CD4-positive, alpha-beta T cell treated with Interleukin-4 for 1 hour (primary cell): Measurements from ENCODE around the gene CASK.

ENCODE experiments used
- DNase-seq, 2 donors: peaks; one replicate each; pipeline ENCODE4 v3.0.0-alpha.2; 2020 to 2022

The CASK gene, protein sequence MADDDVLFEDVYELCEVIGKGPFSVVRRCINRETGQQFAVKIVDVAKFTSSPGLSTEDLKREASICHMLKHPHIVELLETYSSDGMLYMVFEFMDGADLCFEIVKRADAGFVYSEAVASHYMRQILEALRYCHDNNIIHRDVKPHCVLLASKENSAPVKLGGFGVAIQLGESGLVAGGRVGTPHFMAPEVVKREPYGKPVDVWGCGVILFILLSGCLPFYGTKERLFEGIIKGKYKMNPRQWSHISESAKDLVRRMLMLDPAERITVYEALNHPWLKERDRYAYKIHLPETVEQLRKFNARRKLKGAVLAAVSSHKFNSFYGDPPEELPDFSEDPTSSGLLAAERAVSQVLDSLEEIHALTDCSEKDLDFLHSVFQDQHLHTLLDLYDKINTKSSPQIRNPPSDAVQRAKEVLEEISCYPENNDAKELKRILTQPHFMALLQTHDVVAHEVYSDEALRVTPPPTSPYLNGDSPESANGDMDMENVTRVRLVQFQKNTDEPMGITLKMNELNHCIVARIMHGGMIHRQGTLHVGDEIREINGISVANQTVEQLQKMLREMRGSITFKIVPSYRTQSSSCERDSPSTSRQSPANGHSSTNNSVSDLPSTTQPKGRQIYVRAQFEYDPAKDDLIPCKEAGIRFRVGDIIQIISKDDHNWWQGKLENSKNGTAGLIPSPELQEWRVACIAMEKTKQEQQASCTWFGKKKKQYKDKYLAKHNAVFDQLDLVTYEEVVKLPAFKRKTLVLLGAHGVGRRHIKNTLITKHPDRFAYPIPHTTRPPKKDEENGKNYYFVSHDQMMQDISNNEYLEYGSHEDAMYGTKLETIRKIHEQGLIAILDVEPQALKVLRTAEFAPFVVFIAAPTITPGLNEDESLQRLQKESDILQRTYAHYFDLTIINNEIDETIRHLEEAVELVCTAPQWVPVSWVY

GRCh38 chrX:41923211-41923977, at the start of gene CASK:
TSS of gene CASK (minus strand) at chrX:41923554. CDS start at chrX:41922988, 566 bp downstream.
- peak; percentile 94 for DNase-seq

GRCh38 chrX:41971346-41971745, 48.0 kb upstream of the CASK start:
- no peak for DNase-seq

- no peak for DNase-seq
Observed at GRCh38 chrX:41970419-41970818, 47.1 kb upstream of the CASK start.

- no peak for DNase-seq
Observed at GRCh38 chrX:41963348-41963747, 40.0 kb upstream of the CASK start.

DNA sequence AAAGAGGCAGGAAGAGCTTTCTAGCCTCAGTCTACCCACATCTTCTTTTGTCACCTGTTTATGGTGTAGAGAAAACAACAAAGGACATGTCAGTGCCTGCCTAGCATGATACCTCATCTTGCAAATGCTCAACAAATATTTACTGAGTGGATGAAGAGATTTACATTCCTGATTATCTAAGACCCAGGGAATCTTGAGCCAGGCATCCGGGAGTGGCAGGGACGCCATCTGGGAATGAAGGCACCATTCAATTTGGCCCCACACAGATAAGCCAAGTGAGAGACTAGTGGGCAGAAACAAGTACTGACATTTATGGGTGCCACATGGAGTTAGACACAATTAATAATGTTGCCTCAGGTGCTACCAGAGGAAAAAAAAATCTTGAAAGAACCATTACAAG, 36.8 kb upstream of the CASK start:
- no peak for DNase-seq

DNA sequence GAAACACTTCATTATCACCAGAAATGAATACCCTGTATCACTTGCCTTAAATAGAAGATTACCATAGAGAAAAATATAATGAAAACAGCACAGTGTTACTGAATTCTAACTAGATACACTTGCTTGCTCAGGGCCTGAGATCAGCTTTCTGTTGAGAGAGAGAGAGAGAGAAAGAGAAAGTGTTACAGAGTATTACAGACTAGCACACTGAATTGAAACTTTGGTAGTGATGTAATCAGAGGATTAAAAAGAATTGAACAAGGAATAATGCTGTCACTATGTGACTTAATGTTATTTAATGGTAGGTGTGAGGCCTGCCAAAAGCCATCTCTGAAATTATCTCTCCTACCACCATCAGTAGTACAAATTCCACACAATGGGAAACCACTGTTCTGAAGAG, 35.5 kb upstream of the CASK start:
- DNase-seq = no peak

GRCh38 chrX:41956027-41956426, 32.7 kb upstream of the CASK start:
- no peak for DNase-seq

GRCh38 chrX:41952102-41952501, 28.7 kb upstream of the CASK start:
- no peak for DNase-seq

DNA sequence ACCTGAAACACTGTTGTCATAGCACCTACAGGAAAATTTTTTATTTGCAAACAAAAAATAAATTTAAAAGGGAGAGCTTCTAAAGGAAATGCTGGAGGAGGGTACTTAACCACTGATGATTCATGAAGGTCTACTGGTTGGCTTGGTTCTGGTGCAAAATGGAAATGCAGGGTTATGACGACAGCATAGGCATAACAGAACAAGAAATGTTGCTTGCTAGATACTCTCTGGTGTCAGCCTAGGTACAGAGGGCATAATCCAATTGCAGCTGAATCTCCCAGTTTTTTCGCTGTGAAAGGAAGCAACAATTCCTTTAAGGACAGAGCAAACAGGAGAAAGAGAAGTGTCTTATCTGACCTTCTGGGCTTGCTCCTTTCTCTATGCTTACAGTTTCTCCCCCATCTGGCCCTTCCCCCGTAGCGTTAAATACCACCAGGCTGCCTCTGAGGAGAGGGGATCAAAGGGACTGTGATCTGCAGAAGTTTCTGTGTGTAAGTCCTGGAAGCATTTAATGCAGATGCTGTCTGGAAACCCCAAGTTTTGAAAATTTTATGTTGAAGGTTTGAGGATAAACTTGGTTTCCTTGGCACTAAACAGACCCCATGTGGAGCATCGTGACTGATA, 23.7 kb upstream of the CASK start:
- DNase-seq = no peak

DNA sequence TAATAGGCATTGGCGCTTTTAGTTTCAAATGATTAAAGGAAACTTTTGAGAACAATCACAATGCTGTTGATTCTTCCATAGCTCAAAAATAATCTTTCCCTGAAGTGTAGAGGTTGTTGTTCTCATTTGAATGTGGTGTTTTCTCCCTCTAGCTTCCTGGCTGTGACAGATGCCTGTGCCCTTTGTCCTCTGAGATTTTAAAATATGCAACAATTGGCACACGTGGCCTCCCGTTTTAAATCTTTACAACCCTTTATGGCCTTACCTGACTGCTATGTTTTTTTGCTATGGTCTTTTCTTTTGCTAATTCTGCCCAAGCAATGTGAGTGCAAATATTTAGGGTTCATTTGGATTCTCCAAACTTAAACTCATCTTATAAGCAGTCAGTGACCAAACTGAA, 22.9 kb upstream of the CASK start:
- no peak for DNase-seq

DNA sequence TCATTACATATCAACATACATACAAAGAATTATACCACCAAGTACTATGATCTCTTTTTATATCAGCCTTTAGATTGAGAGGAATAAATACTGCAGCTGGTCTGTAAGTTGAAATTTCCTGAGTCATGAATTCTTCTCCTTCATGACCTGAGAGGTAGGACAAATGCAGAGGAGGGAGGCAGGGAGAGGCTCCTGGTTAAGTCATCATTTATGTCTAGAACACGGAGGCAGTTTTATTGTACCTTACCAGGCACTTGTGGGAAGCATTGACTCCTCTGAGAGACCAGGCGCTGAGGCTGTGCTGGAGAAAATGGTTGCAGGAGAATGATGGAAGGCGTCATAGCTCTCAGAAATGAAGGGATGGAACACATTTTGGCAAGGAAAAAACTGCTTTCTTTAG, 12.5 kb upstream of the CASK start:
- no peak for DNase-seq

DNA sequence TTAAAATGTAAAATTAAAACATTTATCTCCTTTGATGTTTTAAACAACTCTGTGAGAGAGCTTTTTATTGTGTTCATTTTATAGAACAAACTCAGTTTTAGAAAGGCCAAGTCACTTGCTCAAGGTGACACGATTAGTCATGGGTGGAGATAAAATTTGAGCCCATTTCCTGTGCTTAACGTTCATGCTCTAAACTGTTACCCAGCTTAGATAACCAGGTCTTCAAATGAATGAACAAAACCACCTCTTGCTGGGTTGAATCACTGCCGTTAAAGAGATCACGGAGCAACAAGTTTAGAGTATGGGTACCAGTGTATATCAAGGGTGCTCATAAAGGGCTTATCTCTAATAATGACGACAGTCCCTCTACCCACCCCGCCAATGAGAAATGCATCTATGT, 10.2 kb upstream of the CASK start:
- peak in 1 of 2 donors; percentile 37 for DNase-seq

DNA sequence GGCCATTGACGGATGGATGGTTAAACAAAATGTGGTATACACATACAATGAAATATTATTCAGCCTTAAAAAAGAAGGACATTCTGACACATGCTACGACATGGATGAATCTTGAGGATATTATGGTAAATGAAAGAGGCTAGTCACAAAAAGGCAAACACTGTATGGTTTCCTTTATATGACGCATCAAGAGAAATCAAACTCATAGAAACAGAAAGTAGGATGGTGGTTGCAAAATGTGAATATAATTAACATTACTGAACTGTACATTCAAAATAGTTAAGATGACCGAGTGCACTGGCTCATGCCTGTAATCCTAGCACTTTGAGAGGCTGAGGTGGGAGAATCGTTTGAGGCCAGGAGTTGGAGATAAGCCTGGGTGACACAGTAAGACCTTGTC, 9.5 kb upstream of the CASK start:
- no peak for DNase-seq

GRCh38 chrX:41931591-41931990, 8.2 kb upstream of the CASK start:
- no peak for DNase-seq

DNA sequence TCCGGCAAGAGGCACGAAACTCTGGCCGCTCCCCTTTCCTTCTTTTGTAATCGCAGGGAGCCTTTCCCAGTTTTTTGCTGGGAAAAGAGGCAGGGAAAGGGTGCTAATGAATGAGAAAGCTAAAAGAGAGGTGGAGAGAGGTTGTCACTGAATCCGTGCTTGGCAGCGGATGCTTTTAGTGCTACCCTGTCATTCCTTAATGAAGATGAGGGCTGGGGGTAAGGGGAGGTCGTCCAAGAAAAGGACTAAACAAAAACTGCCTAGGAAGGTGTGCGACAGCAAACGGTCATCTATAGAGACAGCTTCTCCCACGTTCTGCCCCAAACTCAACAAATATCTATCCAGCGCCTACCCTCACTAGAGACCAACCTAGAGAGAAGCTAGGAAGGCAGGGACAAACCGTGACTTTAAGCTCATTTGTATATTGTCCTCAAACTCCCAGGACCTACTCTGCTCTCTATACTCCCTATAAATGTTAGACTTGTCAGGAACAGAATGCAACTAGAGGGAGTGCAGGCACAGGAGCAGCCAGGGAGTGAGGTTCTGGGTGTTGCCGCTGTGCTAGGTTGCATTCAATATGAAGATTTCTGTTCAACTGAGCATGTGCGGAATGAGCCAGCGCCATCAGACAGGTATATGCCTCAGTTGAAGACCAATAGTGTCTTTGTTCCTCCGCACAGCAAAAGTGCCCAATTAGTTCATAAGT, 777 bp upstream of the CASK start:
- peak; percentile 33 to 50 for DNase-seq

DNA sequence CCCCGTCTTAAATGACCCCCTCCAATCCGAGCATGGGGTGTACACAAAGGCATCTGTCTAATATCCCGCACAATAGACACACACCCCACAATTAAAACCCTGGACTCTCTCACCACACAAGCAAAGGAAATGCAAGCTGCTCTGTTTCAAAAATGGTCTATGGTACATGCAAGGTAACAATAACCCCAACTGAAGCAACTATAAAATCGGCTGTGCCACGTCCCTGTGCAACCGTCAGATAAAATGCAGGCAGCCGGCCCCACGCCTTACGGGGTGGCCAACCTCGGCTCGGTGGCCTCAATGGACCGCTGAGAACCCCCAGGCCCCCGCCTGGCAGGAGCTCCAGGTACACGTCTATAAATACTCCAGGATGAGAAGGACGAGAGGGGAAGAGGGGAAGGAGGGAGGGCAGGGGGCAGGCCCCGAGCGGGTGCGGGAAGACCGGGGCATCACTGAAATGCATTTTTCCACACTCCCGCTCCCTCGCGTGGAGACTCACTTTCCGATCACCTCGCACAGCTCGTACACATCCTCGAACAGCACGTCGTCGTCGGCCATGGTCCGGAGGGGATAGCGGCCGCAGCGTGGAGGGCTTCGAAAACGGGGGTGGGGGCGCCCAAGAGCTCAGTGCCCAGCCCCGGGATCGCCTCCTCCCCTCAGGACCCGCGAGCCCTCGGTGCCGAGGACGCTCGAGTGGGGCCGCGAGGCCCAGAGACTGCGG, 763 bp downstream of the CASK start:
- DNase-seq = peak in 1 of 2 donors; percentile 27

DNA sequence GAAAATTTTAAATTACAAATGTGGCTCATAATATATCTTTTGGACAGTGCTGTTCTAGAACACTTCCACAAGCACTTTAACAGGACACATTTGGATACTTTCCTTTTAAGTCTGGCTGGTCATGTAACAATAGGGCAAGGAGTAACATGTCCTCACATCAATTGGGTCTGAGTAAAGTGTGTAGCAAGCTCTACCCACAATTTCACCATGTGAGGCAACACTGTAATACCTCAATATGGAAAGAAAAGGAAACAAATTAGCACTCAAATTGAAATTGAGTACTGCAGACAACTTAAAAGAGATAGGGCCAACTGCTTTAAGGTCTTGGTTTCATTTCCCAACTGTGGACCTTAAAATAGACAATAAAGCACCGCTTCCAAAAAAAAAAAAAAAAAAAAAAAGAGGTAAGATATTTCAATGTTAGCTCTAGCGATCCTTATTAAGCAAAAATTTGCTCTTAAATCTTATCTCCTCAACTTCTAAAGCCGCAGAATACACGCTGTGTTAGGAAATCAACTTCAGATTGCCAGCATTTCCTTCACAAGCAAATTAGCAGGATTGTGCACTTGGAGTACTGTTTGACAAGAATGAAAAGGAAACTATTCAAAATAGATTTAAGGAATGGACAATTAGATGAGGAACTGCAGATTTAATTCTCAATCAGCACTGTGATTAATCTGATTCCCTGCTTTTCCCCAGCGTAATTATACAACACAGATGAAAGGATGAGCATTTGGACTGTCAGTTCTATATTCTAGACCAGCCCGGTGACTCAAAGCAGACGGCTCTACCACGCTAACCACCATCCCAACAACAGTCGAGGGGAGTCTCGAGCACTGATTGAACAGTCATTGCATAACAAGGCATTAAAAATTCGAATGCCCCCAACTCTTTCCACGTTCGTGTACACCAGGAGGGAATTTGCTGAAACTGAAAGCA, 1.6 kb downstream of the CASK start:
- DNase-seq = peak in 1 of 2 donors; percentile 30

DNA sequence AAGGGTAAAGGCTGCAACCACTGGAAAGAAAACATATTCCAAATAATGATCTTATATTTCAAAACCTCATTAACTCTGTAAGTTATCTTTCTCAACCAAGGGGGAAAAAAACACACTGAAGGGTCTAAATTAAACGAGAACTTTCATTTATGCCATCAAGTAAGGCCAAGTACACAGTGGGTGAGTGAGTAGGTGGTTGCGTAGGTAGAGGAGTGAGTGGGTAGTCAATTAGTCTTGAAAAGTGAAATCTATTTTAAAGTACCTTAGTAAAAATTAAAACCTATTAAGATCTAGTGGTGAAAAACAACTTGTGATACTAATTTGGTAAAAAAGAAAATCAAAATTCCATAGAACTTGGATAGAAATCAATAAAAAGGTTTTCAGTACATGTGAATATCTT, 3.5 kb downstream of the CASK start:
- no peak for DNase-seq

- DNase-seq = peak in 1 of 2 donors; percentile 20
Observed at GRCh38 chrX:41917517-41917916, 5.8 kb downstream of the CASK start.

DNA sequence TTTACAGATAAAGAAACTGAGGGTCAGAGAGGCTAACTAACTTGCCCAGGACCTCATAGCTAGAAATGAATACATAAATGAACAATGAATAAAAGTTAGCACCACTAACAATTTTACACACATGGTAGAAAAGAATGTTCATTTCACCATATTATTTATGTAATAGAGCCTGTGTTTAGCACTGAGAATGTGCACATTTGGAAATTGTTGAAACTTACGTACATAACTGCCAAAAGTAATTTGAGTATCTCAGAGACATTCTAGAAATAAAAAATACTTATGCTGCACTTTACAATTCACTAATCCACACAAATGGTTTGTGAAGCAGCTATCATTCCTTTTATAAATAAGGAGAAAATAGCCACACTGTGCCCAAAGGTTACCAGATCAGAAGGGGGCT, 9.9 kb downstream of the CASK start:
- DNase-seq = no peak
